GM23248 (cell line): ENCODE data around the gene EDC3.

ENCODE experiments used
- EZH2 ChIP-seq: fragments of 200-600 bp; sonication (generic); IDR thresholded peaks from 2 replicates; pipeline ENCODE4 v1.6.1; 2018; ENCODE audit warnings: antibody characterized with exemption, mild to moderate bottlenecking; ENCODE audit not compliant: insufficient read depth, poor library complexity, severe bottlenecking
- EZH2phosphoT487 ChIP-seq: fragments of 200-600 bp; sonication (generic); IDR thresholded peaks from 2 replicates; pipeline ENCODE4 v1.6.1; 2018; ENCODE audit warnings: antibody characterized with exemption, moderate library complexity, mild to moderate bottlenecking, low read depth; ENCODE audit not compliant: insufficient read depth

DNA sequence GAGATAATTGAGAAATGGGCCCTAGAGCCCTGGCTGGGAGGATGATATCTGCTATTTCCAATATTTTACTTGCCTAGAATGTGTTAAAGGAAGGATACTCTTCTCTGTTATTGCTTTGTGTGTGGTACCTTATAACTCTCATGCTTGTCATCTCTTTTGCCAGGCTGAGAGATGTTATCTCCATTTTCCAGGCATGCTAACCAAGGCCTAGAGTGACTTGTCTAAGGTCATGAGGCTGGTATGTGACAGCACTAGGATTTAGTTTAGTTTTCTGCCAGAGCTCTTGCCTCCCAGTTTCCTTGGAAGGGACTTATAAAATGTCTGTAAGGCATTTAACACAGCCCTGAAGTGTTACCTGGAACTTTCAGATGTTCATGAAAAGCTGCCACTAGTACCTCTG is 78.8 kb downstream of the EDC3 start:
- TF ChIP-seq EZH2 = no peak
- TF ChIP-seq EZH2phosphoT487 = no peak
